8988T (cell line): ENCODE measurements around the gene RDH13.
"Not testable (repeated sequence)": the region's sequence is repeated elsewhere in the genome, so short reads cannot be mapped to it uniquely, and the experiment has no call there.

Experiments used
- DNase-seq: peaks from one replicate; pipeline ENCODE4 v3.0.0; 2011

Gene RDH13

GRCh38 chr19:55076321-55076720 lies 13.4 kb upstream of the RDH13 start:
- no peak for DNase-seq

GRCh38 chr19:55075371-55075998 lies 12.5 kb upstream of the RDH13 start, which contains the start of gene EPS8L1:
Gene EPS8L1 (plus strand): TSS chr19:55075869. CDS start chr19:55076445, 576 bp downstream.
- no peak for DNase-seq

GRCh38 chr19:55071913-55072312 lies 9.0 kb upstream of the RDH13 start:
- no peak for DNase-seq

- DNase-seq = no peak
These were observed 8.2 kb upstream of the RDH13 start for GRCh38 chr19:55071129-55071502.

GRCh38 chr19:55070466-55071128 lies 7.6 kb upstream of the RDH13 start:
- DNase-seq = no peak

- no peak for DNase-seq
These were observed 6.9 kb upstream of the RDH13 start for GRCh38 chr19:55069865-55070197.

- DNase-seq = peak; percentile 71
These were observed 6.3 kb upstream of the RDH13 start for GRCh38 chr19:55068950-55069864.

- DNase-seq = no peak
These were observed 4.9 kb upstream of the RDH13 start for GRCh38 chr19:55067869-55068268.

- no peak for DNase-seq
These were observed 3.3 kb upstream of the RDH13 start for GRCh38 chr19:55066107-55066709.

- not testable (repeated sequence) for DNase-seq
These were observed 2.6 kb upstream of the RDH13 start for GRCh38 chr19:55065516-55065915.

- no peak for DNase-seq
These were observed 520 bp upstream of the RDH13 start for GRCh38 chr19:55063492-55063843.

GRCh38 chr19:55060287-55060686 lies 2.7 kb downstream of the RDH13 start:
- DNase-seq = not testable (repeated sequence)

- no peak for DNase-seq
These were observed 4.0 kb downstream of the RDH13 start for GRCh38 chr19:55058781-55059610.

GRCh38 chr19:55056827-55057226 lies 6.1 kb downstream of the RDH13 start:
- DNase-seq = no peak

- DNase-seq = no peak
These were observed 9.2 kb downstream of the RDH13 start for GRCh38 chr19:55053735-55054134.

GRCh38 chr19:55050749-55051532 lies 12.0 kb downstream of the RDH13 start:
- DNase-seq = no peak

- DNase-seq = no peak
These were observed 14.5 kb downstream of the RDH13 start for GRCh38 chr19:55048446-55048845.

GRCh38 chr19:55047951-55048350 lies 15.0 kb downstream of the RDH13 start:
- DNase-seq = no peak

GRCh38 chr19:55046975-55047622 lies 15.8 kb downstream of the RDH13 start:
- no peak for DNase-seq

GRCh38 chr19:55044771-55045716 lies 17.9 kb downstream of the RDH13 start:
- no peak for DNase-seq
